Stimulated activated CD4-positive, alpha-beta T cell treated with anti-CD3 and anti-CD28 coated beads, TNF-alpha, amount 100 ng/mL, for 1 hour (primary cell): ENCODE measurements around the gene GPR107.

ENCODE experiments used
- DNase-seq, 3 donors: peaks; one replicate each; pipeline ENCODE4 v3.0.0-alpha.2; 2020; ENCODE audit warnings: low read depth in 3 of 3, low spot score in 1 of 3

The GPR107 gene

GRCh38 chr9:130128733-130129431 is 75.2 kb downstream of the GPR107 start:
- peak; percentile 19 to 31 (median 27) for DNase-seq

- peak in 1 of 3 donors; percentile 18 for DNase-seq
These were observed 75.8 kb downstream of the GPR107 start for GRCh38 chr9:130129432-130130061.

- DNase-seq = no peak
These were observed 79.0 kb downstream of the GPR107 start for GRCh38 chr9:130132746-130133145.

- no peak for DNase-seq
These were observed 83.5 kb downstream of the GPR107 start for GRCh38 chr9:130137081-130137640.

GRCh38 chr9:130137641-130138081 is 84.0 kb downstream of the GPR107 start:
- no peak for DNase-seq

GRCh38 chr9:130138171-130138653 is 84.5 kb downstream of the GPR107 start:
- no peak for DNase-seq

- DNase-seq = no peak
These were observed 85.1 kb downstream of the GPR107 start for GRCh38 chr9:130138791-130139190.

GRCh38 chr9:130139251-130139650 is 85.5 kb downstream of the GPR107 start:
- DNase-seq = no peak

- no peak for DNase-seq
These were observed 87.0 kb downstream of the GPR107 start for GRCh38 chr9:130140706-130141105.

GRCh38 chr9:130142056-130142455 is 88.3 kb downstream of the GPR107 start:
- DNase-seq = no peak

- DNase-seq = no peak
These were observed 88.9 kb downstream of the GPR107 start for GRCh38 chr9:130142641-130143040.

- DNase-seq = no peak
These were observed 89.7 kb downstream of the GPR107 start for GRCh38 chr9:130143279-130143893.

GRCh38 chr9:130143958-130144366 is 90.3 kb downstream of the GPR107 start:
- DNase-seq = no peak

GRCh38 chr9:130144703-130145102 is 91.0 kb downstream of the GPR107 start:
- no peak for DNase-seq

- no peak for DNase-seq
These were observed 92.0 kb downstream of the GPR107 start for GRCh38 chr9:130145658-130146057.

GRCh38 chr9:130147198-130147597 is 93.5 kb downstream of the GPR107 start:
- DNase-seq = no peak

- DNase-seq = no peak
These were observed 94.2 kb downstream of the GPR107 start for GRCh38 chr9:130147910-130148309.

GRCh38 chr9:130149031-130149430 is 95.3 kb downstream of the GPR107 start:
- no peak for DNase-seq

GRCh38 chr9:130149654-130150286 is 96.1 kb downstream of the GPR107 start:
- no peak for DNase-seq

GRCh38 chr9:130150779-130151382 is 97.2 kb downstream of the GPR107 start:
- no peak for DNase-seq

GRCh38 chr9:130154816-130155215 is 101.1 kb downstream of the GPR107 start:
- no peak for DNase-seq
